GM19043 (cell line): ENCODE measurements around the gene CLTB.
"Not testable (repeated sequence)": the region's sequence is repeated elsewhere in the genome, so short reads cannot be mapped to it uniquely, and the experiment has no call there.

Experiments
- ATAC-seq: cut with Tn5 transposase; IDR thresholded peaks from one replicate; pipeline ENCODE4 v1.9.1; 2021; ENCODE audit warnings: low read depth; ENCODE audit not compliant: unreplicated experiment

The CLTB gene

DNA sequence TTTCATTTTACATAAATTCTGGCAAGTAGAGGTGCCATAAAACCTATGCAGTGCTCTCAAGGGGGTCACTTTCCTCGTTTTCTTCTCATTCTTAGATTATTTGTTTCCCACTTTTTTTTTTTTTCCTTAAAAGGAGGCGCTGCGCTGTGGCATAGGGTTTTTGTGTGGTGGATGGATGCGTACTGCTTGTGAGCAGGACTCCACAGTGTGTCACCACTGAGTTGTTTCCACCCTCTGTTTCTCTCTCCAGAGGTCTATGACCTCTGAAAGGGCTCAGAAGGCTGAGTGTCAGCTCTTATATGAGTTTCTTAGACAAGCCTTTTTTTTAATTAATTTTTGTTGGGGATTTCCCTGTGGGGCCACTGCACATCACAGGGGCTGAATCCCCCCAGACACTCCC is 13.6 kb upstream of the CLTB start:
- no peak for ATAC-seq

DNA sequence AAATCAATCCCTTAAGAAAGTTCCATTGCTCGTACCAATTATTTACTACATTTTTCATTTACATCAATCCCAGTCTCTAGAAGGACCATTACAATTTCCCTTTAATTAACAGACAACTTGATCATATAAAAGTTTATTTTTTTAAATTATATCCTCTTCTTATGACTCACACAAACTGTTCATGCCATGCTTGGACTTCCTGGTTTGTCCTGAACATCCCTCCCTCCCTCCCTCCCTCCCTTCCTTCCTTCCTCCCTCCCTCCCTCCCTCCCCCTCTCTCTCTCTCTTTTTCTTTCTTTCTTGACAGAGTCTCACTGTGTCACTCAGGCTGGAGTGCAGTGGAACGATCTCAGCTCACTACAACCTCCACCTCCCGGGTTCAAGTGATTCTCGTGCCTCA is 11.6 kb upstream of the CLTB start:
- no peak for ATAC-seq

DNA sequence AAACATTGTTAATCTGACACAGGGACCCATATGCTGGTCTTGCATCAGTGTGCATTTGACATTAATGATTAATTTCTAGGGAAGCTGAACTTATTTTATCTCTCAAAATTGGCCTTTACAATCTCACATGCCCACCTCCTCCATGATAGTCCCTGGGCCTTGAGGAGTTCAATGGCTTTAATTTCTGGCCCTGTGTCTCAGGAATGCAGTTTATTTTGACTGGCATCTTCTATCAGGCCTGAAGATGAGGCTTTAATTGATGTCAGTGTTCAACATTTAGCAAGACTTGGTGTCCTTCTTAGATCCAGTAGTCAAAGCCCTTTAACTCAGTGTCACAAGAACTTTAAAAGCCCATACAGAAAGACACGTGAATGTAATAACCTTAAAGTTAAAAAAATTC is 10.5 kb upstream of the CLTB start:
- no peak for ATAC-seq

DNA sequence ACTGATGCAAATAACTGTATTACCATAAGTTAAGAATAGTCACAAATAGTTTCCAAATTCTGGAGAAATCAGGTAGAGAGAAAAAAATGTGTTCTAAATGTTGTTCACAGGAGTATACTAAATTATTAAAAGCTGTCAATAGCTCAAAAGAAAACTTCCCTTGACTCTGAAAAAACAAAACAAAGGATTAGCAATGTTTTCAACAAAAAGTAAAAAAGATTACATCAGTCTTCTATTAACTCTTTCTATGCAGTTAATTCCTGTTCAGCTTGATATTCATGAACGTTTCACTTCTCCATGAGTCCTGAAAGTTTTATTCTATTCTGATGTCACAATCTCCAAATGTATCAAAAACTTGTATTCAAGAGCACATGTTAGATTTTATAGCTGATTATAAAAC is 9.5 kb upstream of the CLTB start:
- ATAC-seq = no peak

DNA sequence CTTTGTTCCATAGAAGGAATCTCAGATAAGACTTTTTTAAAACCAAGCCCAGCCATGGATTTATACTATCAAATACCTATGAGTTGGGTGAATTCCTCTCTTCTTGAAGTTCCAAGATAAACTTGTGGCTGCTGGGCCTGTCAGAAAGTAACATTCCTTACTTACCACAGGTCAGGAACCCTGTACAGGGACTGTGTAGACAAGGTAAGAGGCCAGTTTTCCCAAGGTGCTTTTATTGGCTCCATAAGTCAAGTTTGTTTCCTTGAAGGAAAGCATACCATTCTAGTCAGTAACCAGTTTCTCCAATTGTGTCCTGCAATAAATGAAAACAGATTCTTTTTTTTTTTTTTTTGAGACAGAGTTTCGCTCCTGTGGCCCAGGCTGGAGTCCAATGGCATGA is 8.8 kb upstream of the CLTB start:
- no peak for ATAC-seq

DNA sequence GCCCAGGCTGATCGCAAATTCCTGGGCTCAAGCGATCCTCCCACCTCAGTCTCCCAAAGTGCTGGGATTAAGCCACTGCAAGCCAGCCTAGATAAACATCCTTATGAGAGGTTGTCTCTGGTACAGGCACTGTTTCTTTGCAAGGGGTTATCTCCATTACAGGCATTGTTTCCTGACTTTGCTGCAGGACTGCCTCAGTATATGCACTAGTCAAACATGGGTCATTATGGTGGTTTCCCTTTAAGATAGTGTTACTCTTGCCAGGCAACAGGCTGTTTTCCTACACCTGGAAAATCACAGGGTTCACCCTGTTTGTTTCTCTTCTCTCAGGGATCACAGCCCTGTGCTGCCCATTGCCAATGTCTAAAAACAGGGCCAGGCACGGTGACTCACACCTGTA is 7.8 kb upstream of the CLTB start:
- ATAC-seq = no peak

DNA sequence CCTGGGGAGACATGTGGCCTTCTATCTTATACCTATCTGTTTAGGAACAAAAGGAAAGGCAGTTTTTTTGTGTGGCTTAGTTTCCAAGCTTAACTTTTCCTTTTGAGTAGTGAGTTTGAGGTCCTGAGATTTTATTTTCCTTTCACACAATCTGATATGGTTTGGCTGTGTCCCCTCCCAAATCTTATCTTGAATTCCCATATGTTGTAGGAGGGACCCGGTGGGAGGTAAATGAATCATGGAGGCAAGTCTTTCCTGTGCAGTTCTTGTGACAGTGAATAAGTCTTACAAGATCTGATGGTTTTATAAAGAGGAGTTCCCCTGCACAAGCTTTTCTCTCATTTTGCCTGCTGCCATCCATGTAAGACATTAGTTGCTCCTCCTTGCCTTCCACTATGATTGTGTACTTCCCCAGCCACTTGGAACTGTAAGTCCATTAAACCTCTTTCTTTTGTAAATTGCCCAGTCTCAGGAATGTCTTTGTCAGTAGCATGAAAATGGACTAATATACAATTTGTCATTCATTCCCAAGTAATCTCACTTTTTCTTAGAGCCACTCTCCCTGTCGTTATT is 4.7 kb upstream of the CLTB start:
- ATAC-seq = no peak

DNA sequence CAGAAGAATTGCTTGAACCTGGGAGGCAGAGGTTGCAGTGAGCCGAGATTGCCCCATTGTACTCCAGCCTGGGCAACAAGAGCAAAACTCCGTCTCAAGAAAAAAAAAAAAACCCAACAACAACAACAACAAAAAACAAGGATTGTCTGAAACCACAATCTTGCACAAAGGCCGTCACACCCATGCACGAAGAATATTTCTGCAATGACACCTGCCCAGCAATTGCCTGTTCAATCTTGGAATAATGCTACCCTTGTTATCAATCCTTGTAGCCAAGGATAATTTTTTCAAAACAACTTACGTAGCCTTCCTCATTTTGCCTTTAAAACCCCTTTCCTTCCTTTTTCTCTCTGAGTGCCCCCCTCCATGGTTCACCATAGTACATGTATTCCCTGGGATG is 3.7 kb upstream of the CLTB start:
- ATAC-seq = no peak

DNA sequence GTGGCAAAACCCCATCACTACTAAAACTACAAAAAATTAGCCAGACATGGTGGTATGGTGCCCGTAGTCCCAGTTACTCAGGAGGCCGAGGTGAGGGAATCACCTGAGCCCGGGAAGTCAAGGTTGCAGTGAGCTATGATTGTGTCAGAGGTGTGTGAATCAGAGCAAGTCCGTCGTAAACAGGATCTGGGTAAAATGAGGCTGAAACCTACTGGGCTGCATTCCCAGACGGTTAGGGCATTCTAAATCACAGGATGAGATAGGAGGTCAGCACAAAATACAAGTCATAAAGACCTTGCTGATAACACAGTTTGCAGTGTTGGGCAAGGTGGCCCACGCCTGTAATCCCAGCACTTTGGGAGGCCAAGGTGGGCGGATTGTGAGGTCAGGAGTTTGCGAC is 1.9 kb upstream of the CLTB start:
- ATAC-seq = no peak

DNA sequence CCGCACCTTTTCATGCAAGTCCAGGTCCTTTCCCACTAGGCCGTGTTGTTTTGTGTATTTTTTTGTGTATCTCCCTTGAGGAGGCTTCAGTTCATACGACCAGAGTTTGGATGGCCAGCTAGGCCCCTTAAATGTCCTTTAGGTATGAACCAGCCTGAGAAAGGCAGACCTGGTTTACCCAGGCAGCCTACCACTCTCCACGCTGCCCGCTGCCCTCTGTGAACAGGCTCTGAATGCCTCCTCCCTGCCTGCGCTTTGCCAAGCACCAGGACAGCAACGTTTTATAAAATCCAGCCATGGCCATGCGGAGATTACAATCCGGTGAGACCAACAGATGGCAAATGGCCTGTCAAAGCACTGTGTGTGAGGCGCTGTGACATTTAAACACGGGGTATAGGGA is 626 bp upstream of the CLTB start:
- no peak for ATAC-seq

DNA sequence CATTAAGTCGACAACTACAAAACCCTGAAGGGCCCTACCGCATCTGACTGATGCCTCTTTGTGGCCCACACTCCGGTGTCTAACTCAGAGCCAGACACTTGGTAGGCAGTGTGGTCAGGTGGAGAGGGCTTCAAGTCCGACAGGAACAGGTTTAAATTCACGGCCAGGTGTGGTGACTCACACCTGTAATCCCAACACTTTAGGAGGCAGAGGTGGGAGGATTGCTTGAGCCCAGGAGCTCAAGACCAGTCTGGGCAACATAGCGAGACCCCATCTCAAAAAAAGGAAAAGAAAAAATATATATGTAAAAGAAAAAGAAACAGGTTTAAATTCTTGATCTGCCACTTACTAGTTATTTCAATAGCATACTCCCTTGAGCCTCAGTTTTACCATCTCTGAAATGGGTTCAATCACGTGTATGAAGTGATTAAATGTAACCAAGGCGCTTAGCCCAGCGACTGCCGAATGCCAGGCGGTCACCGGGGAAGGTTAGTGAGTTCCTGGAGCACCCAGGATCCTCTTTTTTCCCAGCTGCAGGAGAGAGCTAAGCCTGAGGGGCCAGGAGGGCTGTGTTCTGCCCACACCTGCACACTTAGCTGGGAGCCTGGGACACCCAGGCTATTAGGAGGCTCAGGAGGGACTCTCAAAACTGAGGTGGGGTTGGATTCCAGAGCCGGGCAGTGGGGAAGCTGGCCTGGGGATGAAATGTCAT is 943 bp downstream of the CLTB start:
- ATAC-seq = no peak

DNA sequence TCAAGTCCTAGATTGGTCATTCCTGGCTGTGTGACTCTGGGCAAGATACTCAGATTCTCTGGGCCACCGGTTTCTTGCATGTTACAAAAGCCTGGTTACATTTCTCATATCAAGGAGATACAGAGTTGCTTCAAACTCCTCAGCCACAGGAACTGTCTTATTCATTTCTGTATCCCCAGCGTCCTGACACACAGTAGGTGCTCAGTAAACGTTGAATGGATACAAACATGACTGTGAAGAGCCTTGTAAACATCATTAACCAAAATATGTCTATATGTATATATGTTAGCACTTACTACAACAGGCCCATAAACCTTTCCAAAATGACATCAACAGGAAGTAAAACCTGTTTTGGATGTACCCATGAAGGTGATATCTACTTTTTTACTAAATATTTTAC is 1.6 kb downstream of the CLTB start:
- no peak for ATAC-seq

DNA sequence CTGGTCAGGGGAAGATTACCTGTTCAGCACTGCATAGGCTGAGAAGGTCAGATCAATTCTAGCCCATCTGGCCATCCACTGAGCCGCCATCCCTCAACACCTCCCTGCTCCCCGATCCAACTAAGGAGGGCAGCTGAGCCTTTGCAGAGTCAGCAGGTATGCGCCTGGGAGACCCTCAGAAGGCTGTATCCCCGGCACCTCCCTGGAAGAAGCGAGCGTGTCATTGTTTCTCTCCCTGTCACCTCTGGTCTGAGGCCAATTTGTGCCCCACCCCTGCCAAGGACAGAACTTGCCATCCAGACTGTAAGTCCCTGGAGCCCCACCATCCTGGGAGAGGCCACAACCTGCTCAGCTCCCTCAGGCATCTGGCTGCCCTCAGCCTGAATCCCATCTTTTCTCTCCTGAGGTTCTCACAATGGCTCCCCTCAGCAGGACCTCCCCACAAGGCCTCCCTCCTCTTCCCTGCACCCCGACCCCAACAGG is 2.6 kb downstream of the CLTB start:
- no peak for ATAC-seq

DNA sequence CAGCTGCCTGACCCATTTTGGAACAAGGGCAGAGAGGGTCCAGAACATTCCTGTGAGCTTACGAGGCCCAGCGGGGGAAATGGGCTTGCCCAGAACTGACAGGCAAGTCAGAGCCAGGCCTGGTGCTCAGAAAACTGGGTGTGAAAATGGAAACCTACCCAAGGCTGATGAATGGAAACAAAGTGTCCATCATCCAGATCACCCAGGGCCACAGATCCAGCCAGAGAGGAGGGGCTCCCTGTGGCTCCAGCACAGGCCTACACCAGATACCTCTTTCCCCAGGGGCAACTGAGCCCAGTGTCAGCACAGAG is 3.1 kb downstream of the CLTB start:
- no peak for ATAC-seq

DNA sequence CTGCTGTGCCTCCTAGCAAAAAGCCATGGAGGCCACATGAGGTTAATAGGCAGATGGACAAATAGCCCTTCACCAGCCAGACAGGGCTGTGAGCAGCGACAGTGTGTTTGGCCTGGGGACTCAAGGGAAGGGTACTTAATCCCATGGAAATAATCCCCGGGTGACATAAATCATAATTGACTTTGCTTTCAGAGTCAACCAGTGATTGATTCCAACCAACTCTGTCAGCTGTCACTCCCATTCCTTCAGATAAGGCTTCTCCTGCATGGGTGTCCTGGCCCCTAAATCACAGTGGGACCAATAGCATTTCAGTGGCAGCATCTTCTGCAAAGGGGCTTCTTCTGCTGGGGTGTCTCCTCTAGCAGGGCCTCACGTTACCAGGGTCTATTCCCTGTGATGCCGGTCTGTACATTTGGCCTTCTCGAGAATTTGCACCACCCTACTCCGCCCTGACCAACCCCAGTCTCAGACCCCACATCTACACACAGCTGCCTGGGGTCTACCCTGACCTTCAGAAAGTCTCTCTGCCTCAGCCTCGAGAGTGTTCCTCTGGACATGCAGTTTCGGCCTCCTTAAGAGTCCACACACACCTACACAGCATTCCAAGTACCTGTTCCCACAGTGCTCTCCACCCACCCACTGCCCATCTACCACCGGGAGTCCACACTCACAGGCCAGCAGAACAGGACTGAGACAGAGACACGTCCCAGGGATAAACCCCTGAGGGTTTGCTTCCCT is 3.7 kb downstream of the CLTB start:
- no peak for ATAC-seq

DNA sequence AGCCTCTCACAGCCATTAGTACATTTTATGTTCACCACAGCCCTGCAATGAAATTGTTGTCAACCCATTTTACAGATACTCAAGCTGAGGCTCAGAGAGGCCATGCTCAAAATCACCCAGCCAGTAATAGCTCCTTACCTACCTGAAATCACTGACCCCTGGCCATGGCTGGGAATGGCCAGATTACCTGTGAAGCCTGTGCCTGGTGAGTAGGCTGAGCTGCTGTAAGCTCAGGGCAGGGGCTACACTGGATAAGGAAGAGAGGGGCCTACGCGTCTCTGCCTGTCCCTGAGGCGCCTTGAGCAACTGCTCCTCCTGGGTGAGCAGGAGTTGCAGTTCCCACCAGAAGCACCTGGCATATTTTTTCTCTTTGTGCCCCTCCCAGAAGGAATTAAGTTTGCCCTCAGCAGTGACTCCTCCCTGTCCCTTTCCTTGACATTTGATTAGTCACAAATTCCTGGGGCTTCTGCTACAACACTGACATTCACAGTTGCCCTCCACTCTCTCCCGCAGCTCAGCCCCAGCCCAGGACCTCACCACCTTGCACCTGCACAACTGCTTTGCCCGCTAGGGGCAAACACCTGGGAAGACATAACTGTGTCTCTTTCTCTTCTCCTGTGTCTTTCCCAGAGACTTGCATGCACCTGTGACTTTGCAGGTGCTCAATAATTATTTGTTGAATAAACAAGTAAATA is 5.7 kb downstream of the CLTB start:
- no peak for ATAC-seq

DNA sequence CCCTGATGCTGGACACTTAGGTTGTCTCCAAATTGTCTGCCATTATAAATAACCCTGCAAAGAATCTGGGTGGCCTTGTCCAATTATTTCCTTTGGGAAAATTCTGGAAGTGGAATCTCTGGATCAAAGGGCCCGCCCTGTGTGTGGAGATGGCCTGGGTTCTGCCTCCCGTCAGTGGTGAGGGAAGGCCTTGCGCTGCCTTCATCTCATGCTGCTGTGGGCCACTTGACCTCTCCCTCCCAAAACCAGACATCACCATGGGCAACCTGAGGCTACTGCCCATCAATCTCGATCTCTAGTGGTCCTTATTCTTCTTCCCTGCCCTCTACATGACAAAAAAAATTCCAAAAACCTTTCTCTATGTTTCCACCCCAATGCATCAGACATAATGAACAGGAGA is 6.6 kb downstream of the CLTB start:
- ATAC-seq = no peak

DNA sequence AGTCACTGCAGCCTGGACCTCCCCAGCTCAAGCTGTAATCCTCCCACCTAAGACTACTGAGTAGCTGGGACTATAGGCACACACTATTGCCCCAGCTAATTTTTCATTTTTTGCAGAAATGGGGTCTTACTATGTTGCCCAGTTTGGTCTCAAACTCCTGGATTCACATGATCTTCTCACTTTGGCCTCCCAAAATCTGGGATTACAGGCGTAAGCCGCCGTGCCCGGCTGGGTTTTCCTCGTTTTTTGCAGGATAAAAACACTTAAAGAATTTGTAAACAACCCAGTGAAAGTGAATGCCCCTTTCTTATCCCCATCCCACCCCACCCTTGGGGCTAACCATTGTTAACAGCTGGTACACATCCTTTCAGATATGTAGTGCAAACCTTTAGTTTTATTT is 7.7 kb downstream of the CLTB start:
- ATAC-seq = no peak

DNA sequence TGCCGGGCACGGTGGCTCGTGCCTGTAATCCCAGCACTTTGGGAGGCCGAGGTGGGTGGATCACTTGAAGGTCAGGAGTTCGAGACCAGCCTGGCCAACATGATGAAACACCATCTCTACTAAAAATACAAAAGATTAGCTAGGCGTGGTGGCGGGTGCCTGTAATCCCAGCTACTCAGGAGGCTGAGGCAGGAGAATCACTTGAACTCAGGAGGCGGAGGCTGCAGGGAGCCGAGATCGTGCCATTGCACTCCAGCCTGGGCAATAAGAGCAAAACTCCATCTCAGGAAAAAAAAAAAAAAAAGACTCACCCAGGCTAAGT is 8.1 kb downstream of the CLTB start:
- ATAC-seq = not testable (repeated sequence)

DNA sequence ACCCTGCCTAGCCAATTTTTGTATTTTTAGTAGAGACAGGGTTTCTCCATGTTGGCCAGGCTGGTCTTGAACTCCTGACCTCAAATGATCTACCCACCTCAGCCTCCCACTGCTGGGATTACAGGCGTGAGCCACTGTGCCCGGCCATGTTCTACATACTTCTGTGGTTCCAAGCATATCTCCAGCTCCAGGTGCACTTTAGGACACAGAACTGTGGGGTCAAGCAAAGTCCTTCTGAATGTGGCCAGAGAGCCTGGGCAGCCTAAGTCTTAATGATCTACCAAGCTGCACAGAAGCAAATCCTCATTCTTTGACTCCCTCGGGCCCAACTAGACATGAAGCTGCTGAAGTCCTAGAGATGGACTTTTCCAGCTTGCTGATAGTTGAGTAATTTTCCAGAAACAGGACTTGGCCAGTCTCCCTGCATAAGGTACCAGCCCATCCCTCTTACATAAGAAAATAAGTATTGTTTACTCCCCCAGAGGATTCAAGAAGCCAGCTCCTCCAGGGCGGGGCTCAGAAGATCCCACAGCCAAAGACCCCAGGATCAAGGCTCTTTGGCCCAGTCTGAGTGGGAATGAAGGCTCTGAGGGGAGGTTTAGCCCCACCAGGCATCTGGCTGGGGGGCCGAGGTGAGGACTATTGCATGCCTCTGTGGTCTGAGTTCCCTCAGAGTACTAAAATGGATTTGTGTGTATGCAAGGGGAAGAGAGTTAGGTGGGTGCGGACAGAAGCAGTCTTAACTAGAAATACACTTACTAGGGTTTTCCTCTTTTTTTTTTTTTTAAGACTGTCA is 8.7 kb downstream of the CLTB start:
- no peak for ATAC-seq
